Measurements from ENCODE around the gene PPP1R12B.

DNA sequence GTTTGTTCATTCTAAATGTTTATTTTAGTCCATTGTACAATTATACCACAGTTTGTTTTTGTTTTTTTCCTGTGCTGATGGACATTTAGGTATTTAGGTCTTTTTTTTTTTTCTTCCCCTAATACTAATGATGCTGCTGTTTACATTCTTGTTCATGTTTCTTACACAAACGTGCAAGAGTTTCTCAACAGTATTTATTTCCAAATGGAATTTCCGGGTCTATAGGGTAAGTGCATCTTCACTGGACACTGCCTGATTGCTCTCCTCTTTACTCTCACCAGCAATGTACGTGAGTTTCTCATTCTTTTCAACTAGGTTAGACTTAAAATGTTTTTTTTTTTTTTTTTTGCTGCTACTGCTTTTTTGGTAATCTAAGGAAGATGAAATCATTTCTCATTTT, 122.7 kb downstream of the PPP1R12B start:
- TF ChIP-seq CTCF (conservative IDR thresholded peaks at IDR 0.05; ENCODE audit: low read depth, low read length) (no peak), EZH2 (IDR thresholded peaks at IDR 0.05; ENCODE audit: borderline replicate concordance, low read depth, low read length, poor library complexity, severe bottlenecking) (no peak)

Data from A673 (cell line).